CD4-positive, alpha-beta T cell treated with Interleukin-17A for 4 hours (primary cell): ENCODE results near the gene RBM20.
A peak's percentile ranks its signal among the peaks of the same experiment; 100 is the strongest.
"Not testable (repeated sequence)": the region's sequence is repeated elsewhere in the genome, so short reads cannot be mapped to it uniquely, and the experiment has no call there.

ENCODE experiments used
- DNase-seq: peaks from one replicate; pipeline ENCODE4 v3.0.0-alpha.2; 2020; ENCODE audit warnings: mixed read lengths

The RBM20 gene

GRCh38 chr10:110708776-110709443, 64.8 kb downstream of the RBM20 start:
- DNase-seq, result no peak

- no peak for DNase-seq
Observed at GRCh38 chr10:110709444-110709828, 65.3 kb downstream of the RBM20 start.

- DNase-seq, result no peak
Observed at GRCh38 chr10:110709964-110710587, 65.9 kb downstream of the RBM20 start.

GRCh38 chr10:110710621-110711020, 66.5 kb downstream of the RBM20 start:
- no peak for DNase-seq

GRCh38 chr10:110711382-110711781, 67.2 kb downstream of the RBM20 start:
- DNase-seq, result no peak

- no peak for DNase-seq
Observed at GRCh38 chr10:110714356-110714755, 70.2 kb downstream of the RBM20 start.

GRCh38 chr10:110717781-110718589, 73.8 kb downstream of the RBM20 start:
- no peak for DNase-seq

- DNase-seq, result no peak
Observed at GRCh38 chr10:110721406-110722038, 77.4 kb downstream of the RBM20 start.

GRCh38 chr10:110723224-110723891, 79.2 kb downstream of the RBM20 start:
- DNase-seq, result no peak

GRCh38 chr10:110724116-110724921, 80.2 kb downstream of the RBM20 start:
- peak; percentile 24 for DNase-seq

- no peak for DNase-seq
Observed at GRCh38 chr10:110724937-110725336, 80.8 kb downstream of the RBM20 start.

- DNase-seq, result peak; percentile 28
Observed at GRCh38 chr10:110725801-110726630, 81.9 kb downstream of the RBM20 start.

- DNase-seq, result not testable (repeated sequence)
Observed at GRCh38 chr10:110727785-110728184, 83.6 kb downstream of the RBM20 start.

- DNase-seq, result no peak
Observed at GRCh38 chr10:110730345-110731050, 86.4 kb downstream of the RBM20 start.

GRCh38 chr10:110733218-110733952, 89.2 kb downstream of the RBM20 start:
- no peak for DNase-seq

GRCh38 chr10:110735620-110736027, 91.5 kb downstream of the RBM20 start:
- DNase-seq, result no peak

GRCh38 chr10:110737886-110738634, 93.9 kb downstream of the RBM20 start:
- no peak for DNase-seq

- peak; percentile 48 for DNase-seq
Observed at GRCh38 chr10:110739811-110740271, 95.7 kb downstream of the RBM20 start.

- no peak for DNase-seq
Observed at GRCh38 chr10:110742801-110743200, 98.7 kb downstream of the RBM20 start.
